A549 treated with Hydrocortisone at 1 μM for 4 hours (cell line): Measurements from ENCODE around the gene PRLHR. TPM values are rescaled to one million over a fixed set of nuclear protein-coding genes. Genes with fewer than 3 reads are reported as not detected.

Source experiments
- total RNA-seq: library from RNA; stranded (reverse); fragments of 200-300 nt; extraction: Qiagen RNA extraction; gene quantifications from 5 replicates; pipeline ENCODE4 v1.2.3, GENCODE V29; 2022

The PRLHR gene
- total RNA-seq: not detected in 5 replicates

GRCh38 chr10:118595598-118596425 lies at the start of gene PRLHR:
Gene PRLHR (minus strand): TSS chr10:118595648. CDS start chr10:118595244, 404 bp downstream.

Other genes with a start within 250 kb of the PRLHR start
- 9.5 to 14.0 TPM (median 12.6 TPM) in 5 replicates for gene CACUL1, start 159.3 kb upstream of the PRLHR start, total RNA-seq